CD4-positive, alpha-beta T cell treated with Interleukin-4 for 4 hours (primary cell): ENCODE data around the gene TCF3.
A peak's percentile ranks its signal among the peaks of the same experiment; 100 is the strongest.

Source experiments
- DNase-seq: peaks from one replicate; pipeline ENCODE4 v3.0.0-alpha.2; 2020

TCF3 gene

DNA sequence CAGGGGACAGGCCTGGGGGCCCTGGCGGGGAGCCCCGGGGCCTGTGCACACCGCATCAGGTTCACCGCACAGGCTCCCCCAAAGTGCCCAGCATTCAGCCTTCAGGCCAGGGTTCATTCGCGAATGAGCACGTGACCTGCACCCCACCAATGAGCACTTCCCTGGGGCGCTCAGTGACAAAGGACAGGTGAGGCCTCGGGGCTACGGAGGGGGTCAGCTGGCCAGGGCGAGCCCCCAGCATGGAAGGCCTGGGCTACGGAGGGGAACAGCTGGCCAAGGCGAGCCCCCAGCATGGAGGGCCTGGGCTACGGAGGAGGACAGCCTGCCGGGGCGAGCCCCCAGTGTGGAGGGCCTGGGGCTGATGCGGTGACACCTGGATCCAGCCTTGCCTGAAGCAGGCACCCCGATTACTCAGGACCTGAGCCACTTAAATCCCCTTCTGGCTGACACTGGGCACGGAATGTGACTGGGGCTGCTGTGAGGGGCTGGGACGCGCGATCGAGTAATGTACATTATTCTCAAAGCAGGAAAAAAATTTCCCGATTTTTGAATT, 23.1 kb downstream of the TCF3 start:
- DNase-seq, result no peak

DNA sequence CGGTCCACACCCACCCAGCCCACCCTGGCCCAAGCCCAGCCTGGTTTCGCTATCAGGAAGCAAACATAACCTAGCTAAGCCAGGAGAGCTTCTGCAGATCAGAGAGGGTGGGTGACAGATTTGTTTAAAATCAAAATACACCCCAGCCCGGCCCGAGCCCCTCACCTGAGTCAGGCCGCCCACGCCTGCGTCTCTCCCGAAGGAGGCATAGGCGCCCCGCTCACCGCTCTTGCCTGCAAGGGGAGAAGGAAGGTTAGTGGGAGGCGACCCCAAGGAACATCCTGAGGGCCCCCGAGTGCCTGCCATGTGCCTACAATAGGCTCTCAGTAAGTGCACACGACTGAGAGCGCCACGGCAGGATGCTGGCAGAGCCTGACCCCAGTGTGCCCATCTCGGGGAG, 25.2 kb downstream of the TCF3 start:
- no peak for DNase-seq

DNA sequence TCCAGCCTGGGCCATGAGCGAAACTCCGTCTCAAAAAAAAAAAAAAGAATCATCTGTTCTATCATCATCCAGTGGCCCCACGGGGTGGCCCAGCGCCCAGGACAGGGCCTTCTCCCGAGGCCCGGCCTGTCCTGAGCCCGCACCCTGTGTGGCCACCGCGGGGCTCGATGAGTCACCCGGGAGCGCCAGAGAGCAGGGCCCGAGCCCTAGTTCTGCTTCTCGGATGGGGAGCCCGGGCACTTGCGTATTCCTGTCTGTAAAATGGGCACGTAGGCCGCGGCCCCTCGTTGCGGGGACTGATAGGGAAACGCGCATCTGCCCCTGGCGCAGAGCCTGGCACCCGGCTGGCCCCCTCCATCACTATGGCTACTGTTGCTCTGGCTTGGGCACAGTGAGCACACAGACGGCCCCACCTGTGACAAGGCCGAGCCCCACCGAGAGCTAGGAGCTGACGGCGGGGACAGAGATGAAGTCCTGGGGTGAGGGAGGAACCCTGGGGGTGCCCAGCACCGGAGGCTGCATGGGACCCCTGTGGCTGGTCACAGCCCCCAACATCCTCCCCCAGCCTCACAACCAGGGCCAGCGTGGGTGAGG, 25.9 kb downstream of the TCF3 start:
- no peak for DNase-seq

DNA sequence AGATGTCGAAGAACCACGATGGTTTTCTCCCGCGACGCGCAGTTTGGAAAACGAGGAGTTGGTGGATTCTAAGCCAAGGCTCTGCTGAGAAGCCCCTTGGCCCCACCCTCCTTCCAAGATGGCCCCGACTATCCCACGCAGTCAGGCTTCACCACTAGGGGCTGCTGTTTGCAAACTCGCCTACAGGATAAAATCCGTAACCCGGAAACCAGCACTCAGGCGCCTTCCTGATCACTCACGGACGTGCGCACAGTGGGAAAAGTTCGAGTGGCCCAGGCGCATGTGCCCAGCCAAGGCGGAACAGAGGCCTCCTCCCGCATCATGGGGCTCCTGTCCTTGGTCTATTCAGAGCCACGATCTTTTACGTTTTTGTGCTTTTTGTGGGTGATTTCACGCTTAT, 28.0 kb downstream of the TCF3 start:
- peak; percentile 26 for DNase-seq

DNA sequence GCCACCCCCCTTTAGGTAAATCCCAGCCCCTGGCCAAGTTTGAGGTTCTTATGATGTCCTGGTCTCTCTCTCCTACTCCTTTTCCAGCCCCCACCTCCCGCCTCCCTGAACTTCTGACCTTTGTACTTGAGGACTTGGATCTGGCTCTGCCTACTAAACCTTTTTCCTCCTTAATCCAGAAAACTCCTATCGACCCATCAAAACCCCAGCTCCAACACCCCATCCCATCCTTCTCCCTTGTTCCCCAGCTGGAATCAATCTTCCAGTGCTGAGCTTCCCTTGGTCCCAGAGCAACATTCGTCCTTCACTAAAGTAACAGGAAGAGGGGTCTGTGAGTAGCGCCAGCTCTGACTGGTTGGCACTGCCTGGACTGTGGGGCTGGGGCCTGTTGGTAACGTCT, 29.9 kb downstream of the TCF3 start:
- DNase-seq, result no peak

DNA sequence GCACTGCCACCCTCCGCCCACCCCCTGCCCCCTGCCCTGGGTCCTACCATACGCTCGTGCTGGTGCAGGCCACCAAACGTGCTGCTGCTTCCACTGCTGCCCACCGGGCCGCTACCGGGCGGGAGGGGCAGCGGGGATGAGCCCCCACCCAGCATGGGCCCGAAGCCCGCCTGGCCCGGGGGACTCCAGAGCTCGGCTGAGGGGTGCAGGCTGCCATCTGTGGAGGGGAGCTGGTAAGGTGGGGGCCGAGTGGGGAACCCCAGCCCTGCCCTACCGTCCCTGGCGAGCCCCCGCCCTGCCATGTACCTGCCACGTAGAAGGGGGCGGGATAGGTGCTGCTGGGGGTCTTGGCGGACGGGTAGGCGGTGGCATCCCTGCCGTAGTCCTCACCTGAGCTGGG, 30.4 kb downstream of the TCF3 start:
- no peak for DNase-seq

DNA sequence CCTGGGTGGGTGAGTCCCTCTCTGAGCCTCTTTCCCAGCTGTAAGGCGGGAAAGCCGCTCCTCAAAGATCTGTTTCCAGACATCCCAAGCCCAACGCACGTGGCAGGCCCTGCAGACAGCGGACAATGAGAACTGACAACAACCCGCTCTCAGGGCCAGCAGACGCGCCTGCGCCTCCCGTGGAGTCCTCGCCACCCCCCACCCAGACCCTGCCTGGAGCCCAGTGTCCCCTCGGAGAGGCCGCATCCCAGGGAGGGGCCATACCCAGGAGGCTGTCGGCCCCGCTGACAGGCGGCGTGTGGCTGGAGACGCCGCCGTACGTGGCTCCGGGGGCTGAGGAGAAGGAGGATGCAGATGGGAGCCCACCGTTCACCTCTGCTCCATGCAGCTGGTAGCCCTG, 30.8 kb downstream of the TCF3 start:
- DNase-seq, result no peak

DNA sequence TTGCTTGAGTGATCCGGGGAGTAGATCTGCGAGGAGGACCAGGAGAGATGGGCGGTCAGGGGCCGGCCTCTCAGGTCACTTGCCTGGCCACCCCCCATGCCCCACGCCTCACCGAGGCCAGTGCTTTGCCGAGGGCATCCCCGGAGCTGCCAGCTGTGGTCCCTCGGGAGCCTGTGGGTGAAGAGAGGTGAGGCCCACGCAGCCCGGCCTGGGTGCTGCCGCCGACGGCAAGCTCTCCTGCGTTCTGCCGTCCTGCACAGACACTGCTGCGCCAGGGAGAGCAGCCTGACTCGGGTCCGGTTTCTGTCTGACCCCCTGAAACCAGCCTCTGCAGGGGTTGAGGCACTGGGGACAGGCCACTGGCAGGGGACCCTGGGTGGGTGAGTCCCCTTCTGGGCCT, 31.4 kb downstream of the TCF3 start:
- no peak for DNase-seq

DNA sequence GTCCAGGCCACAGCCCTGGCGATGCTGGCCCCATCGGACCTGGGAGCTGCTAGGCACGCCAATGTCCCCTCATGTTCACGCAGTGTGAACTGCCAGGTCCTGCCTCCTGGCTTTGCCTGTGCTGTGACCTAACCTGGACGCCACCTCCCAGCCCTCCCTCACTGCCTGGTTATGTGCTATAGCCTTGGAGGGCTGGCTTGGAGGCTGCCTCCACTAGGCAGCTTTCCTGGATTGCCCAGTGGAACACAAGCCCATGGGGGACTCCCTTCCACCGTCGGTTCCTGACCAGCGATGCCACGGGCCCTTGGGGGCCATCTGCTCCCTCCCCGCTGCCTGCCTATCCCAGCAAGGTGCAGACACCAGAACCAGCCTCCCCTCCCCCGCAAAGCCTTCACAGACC, 31.9 kb downstream of the TCF3 start:
- DNase-seq, result no peak

DNA sequence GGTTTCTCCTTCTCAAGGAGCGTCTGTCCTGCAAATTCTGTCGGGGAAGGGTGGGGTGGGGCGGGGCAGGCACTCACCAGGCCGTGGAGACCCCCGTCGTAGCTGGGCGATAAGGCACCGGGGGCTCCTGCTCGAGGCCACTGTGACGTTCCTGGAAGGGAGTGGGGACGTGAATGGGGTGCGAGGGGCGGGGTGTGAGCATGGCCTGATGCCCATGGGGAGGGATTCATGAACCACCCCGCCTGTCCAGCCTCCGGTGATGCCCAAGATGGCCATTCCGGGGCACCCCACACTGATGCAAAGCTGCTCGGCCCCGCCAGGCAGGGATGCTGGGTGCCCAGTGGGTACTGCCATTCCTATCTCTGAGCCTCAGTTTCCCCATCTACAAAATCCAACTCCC, 32.7 kb downstream of the TCF3 start:
- DNase-seq, result no peak

DNA sequence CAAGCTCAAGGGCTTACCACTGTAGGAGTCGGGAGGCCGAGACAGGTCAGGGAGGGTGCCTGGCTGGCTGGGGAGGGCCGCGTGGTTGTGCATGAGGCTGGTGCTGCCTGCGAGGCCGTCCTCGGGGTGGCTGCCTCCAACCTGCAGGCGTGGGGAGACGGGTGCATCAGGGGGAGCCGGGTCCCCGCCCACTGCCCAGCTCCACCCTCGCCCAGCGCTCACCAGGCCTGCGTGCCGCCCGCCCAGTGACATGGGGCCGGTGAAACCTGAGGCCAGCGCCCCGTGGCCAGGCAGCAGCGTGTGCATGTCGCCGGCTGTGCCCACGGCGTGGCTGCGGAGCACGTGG, 33.3 kb downstream of the TCF3 start:
- DNase-seq, result no peak

DNA sequence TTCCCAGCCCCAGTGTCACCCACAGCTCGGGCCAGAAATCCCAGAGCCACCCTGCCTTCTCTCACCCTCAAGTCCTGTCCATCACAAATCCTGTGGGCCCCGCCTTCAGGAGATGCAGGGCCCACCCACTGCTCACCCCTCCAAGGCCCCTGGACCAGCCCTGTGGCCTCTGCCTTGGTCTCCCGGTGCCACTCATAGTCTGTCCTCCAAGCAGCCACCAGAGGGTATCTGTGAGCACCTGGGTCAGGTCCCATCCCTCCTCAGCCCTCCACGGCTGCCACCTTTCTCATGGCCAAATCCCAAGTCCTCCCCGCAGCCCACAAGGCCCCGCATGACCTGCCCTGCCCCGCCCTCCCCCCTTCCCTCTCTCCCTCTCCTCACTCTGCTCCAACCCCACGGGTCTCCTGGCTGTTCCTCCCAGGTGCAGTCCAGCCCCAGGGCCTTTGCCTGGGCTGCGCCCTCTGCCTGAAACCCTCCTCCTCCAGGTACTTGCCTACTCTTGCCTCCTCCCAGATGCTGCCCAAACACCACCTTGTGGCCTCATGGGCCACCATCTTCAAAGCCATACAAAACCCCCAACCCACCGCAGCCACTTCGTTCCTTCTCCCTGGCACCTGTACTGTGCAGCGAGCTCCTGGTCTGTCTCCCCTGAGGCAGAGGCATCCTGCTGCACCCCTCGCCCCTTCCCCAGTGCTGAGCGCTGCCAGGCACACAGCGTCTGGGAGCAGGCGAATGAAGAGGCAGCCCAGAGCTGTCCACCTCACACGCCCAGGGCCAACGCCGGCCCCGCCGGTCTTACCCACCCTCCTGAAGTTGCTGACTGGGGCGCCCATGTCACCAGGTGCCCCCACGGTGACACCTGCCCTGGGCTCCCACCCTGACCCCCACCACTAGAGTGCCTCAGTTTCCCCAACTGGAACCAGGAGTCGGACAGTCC, 34.0 kb downstream of the TCF3 start:
- no peak for DNase-seq

DNA sequence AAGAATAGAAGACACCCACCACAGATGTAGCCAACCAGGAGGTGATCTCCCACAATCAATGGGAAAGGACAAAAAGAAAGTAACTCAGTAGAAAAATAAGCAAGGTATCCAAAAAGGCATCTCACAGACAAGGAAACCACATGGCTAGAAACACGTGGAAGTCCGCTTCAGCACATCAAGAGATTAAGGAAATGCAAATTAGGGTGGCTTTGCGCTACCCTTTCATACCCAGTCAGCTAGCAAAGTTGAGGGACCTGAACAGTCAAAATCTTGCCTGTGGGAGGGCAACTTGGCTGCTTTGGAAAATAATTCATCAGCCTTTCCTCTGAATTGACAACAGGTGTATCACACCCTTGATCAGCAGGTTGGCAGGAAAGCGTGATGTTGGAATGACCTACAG, 35.5 kb downstream of the TCF3 start:
- DNase-seq, result no peak

DNA sequence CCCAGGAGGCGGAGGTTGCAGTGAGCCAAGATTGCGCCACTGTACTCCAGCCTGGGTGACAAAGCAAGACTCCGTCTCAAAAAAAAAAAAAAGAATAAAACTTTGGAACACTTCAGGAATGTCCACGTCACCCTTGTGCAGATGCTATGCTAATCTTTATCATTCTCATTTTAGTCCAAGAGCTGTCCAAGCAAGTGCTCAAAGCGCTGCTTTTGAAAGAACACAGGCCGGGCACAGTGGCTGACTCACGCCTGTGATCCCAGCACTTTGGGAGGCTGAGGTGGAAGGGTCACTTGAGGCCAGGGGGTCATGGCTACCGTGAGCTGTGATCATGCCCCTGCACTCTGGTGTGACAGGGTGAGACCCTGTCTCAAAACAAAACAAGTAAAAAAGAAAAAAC, 36.0 kb downstream of the TCF3 start:
- no peak for DNase-seq

DNA sequence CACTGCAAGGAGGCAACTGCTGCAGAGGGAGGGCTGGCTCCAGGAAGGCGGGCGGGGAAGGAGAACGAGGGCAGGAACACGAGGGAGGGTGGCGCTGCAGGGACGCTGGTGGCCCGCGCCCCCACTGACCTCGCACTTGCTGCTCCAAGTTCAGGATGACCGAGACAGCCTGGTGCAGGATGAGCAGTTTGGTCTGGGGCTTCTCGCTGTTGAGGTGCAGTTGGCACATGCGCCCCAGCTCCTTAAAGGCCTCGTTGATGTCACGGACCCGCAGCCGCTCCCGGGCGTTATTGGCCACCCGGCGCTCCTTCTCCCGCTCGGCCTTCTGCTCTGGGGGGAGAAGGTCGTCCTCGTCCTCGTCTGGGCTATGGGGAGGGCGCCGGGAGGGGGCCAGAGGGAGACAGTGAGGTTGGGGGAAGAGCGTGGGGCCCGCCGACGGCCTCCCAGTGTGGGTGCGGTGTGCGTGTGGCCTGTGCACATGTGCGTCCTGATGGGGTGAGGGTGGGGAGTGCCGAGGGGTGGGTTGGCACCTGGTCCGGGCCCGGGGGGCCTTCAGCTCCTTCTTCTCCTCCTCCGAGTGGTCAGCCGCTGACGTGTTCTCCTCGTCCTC, 37.2 kb downstream of the TCF3 start:
- DNase-seq, result no peak

DNA sequence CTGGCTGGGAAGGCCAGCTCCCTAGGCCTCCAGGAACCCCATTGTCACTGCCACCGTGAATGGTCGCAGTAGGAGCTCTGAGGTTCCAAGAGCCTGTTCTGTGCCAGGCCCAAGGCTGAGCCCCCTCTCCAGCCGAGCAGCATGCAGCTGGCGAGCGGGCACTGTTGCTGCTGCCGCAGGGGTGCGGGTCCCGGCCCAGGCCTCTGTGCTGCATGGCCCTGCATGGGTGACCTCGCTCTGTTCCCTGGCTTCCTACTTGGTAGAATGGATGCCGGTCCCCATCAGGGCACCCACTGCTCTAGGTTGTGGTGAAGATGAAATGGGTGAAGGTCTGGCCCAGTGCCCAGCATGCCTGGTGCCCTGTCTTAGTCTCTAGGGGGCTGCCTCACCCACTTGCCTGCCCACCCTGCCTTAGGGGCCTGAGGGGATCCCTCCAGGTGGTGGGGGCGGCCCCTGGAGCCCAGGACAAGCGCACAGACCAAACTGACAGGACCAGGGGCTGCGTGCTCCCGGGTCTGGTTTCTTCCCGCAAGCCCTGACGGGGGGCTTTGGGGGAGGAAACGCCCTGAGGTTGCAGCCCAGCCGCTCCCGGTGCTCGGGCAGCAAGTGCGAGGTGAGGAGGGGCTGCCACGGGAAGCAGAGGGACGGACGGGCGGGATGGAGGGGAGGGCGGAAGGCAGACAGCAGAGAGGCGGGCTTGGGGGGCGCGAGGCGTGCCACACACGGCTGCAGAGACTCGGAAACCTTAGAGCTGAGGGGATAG, 38.4 kb downstream of the TCF3 start:
- DNase-seq, result no peak

DNA sequence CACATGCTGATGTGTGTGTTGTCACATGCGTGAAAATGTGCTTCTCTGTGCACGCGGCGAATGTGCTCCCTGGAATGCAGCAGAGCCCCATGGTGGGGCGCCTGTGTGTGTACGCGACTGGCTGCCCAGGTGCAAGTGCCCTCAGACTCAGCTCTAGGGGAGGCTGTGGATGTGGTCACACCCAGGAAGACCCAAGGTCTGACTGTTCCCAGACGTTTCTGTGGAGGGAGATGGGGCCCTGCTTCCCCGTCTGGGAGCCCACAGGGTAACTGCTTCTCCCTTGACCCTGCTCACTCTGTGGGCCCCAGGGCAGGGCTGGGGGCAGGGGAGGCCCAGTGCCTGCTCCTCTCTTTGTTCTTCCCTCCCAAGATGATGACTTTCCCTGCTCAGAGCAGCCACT, 39.3 kb downstream of the TCF3 start:
- no peak for DNase-seq

DNA sequence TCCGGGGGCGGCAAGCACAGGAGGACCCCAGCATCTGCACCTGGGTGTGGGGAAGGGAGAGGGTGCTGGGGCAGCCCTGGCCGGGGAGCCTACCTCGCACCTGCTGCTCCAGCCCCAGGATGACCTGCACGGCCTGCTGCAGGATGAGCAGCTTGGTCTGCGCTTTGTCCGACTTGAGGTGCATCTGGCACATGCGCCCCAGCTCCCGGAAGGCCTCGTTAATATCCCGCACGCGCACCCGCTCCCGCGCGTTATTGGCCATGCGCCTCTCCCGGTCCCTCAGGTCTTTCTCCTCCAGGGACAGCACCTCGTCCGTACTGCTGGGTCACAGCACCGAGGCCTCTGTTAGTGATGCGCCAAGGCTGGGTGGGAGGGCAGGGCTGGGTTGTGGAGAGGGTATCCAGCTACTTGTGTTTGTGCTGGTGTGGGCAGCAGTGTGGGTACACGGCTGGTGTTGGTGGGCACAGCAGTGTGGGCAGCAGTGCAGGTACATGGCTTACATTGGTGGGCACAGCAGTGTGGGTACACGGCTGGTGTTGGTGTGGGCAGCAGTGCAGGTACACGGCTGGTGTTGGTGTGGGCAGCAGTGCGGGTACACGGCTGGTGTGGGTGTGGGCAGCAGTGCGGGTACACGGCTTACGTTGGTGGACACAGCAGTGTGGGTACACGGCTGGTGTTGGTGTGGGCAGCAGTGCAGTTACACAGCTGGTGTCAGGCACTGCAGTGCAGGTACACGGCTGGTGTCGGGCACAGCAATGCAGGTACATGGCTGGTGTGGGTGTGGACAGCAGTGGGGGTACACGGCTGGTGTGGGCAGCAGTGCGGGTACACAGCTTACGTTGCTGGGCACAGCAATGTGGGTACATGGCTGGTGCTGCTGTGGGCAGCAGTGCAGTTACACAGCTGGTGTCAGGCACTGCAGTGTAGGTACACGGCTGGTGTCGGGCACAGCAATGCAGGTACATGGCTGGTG, 40.0 kb downstream of the TCF3 start:
- DNase-seq, result no peak

DNA sequence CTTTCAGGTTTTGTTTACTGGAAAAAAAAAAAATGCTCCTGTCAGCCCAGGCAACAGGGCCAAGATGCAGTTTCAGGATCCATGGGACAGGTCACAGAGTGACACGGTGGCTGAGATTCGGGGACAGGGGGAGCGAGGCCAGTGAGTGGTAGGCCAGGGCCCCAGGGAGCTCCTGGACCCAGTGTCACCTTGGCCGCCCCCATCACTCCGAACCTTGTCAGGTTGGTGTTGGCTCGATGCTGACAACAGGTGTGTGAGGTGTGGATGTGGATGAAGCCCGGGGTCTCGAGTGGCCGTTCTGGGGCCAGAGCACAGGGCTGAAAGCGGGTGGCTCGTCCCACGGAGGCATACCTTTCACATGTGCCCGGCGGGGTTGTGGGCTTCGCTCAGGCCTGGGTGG, 41.1 kb downstream of the TCF3 start:
- no peak for DNase-seq

DNA sequence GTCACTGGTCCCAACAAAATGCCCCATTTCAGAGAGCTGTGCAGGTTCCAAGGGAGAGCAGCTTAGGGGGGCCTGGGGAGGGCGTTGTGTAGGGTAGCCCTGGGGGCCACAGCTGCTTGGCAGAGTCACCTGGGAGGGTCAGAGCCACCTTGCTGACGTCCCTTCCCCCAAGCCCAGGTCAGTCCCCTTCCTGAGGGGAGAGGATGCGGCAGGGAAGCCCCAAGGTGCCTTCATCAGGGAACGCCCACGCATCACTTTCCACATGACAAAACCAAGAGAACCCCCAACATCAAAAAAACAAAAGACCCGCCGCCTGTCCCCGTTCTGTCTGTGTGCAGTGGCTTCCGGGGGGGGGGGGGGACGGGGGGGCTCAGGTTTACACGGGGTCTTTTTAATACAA, 41.8 kb downstream of the TCF3 start:
- no peak for DNase-seq

DNA sequence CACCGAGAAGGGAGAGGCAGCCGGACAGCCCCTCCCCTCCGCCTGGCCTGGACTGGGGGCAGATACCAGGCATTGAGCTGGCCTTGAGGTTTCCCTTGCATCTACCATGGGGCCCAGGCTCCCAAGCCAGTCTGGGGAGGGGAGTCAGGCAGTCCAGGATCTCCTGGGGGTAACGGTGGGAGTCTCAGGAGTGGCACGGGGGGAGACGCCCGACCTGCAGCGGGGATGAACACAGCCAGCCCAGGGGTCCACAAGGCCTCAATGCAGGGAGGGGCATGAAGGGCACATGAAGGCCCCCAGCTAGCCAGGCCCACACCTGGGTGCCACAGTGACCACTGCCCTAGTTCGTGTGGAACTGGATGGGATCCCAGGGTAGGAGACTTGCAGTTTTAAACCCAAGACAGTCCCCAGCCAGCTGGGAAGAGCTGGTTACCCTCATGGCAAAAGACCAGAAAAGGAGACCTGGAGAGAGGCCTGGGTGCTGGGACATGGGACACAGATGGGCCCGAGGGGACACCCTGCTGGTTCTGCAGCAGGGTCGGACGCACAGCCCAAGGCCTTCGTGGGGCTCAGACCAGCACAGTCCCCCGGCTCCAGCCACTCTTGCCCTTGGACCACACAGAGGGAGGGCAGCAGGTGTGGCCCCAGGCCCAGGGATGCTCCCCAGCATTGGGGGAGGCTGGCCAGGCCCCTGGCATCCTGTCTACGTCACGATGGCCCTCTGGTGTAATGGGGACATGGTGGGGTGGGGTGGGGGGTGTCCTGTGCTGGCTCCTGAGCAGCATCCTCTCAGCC, 42.5 kb downstream of the TCF3 start:
- no peak for DNase-seq
